Measurements from ENCODE around the gene SLC25A13.
"Not testable (repeated sequence)": the region's sequence is repeated elsewhere in the genome, so short reads cannot be mapped to it uniquely, and the experiment has no call there.

The SLC25A13 gene

DNA sequence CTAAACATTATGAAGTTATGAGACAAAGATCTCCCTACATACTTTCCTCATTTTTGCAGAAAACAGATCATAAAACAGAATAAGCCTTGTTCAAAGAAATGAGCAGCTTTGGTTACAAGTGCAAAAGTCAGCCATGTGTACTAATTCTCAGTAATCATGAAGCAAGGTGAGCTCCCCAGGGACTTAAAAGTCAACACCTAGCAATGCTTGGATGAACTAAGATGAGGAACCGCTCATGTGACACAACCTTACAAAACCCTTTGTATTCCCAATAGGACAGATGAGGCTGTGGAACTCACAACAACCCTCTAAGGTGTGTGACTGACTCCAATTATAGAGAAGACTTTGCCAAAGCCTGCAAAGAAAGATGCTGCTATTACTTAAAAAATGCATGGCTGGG is 154.5 kb downstream of the SLC25A13 start:
- DNase-seq (ENCODE audit: low read depth in 1 of 2, low spot score in 1 of 2) = no peak

DNA sequence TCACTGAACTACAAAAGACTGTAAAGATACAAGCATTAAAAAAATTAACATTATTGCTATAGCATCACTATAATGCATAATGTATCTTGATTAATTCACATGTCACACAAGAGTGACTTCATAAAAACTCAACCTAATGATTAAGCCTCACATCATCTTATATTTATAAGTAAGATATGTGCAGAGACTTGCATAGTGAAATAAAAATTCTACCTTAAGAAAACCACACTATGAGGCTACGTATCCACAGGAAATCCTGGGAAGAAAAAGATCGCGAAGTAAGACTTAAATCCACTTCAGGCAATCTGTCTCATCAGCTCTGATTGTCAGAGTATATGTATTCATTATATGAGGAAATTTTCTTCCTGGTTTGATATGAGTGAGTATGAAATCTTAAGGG is 160.0 kb downstream of the SLC25A13 start:
- no peak for DNase-seq (ENCODE audit: low read depth in 1 of 2, low spot score in 1 of 2)

DNA sequence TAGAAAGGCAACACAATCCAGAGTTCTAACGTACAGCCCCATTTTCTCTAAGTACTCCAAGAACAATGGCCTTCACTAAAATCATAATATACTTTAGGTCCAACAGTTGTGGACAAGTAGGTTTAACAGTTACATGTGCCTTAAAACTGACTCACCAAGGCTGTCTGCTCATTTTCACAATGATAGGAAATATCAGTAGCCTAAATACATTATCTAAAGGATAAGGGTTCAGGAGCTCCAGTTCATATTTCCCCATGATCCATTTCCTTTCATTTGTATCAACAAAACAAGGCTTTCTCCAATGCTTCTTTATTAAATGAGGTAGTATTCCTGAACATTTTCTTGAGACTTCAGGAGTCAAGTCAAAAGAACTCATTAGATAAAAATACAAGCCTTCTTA is 164.0 kb downstream of the SLC25A13 start:
- no peak for DNase-seq (ENCODE audit: low read depth in 1 of 2, low spot score in 1 of 2)

GRCh38 chr7:96154506-96154905 is 167.4 kb downstream of the SLC25A13 start:
- not testable (repeated sequence) for DNase-seq (ENCODE audit: low read depth in 1 of 2, low spot score in 1 of 2)

GRCh38 chr7:96152706-96153105 is 169.2 kb downstream of the SLC25A13 start:
- no peak for DNase-seq (ENCODE audit: low read depth in 1 of 2, low spot score in 1 of 2)

DNA sequence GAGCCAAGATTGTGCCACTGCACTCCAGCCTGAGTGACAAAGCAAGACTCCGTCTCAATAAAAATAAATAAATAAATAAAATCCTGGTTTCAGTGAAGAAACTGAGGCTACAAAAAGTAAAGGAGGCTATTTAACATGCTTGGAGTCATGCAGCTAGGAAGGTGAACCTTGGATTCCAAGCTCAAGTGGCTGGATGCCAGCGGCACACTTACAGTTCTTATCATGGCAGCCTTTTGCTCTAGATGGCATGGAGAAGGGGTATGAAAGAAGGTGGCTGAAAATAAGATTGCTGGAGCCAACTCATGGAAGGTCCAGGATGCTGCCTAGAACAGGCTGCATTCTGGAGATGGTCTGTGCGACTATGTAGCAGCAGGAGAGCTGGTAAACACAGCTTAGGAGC is 170.0 kb downstream of the SLC25A13 start:
- DNase-seq (ENCODE audit: low read depth in 1 of 2, low spot score in 1 of 2) = no peak

DNA sequence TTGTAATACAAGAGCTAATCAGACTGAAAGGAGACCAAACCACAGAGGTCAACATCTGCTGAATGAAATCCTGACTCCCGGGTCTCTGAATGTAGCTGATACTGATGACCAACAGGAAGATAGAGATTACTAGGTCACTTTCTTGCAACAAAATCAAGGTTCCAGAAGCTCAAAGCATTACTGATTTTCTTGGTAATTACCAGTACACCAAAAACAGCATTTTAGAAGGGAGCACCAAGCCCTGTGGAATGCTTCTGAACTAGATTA is 177.7 kb downstream of the SLC25A13 start:
- DNase-seq (ENCODE audit: low read depth in 1 of 2, low spot score in 1 of 2) = no peak

- no peak for DNase-seq (ENCODE audit: low read depth in 1 of 2, low spot score in 1 of 2)
Measured at GRCh38 chr7:96143495-96144259, 178.2 kb downstream of the SLC25A13 start.

DNA sequence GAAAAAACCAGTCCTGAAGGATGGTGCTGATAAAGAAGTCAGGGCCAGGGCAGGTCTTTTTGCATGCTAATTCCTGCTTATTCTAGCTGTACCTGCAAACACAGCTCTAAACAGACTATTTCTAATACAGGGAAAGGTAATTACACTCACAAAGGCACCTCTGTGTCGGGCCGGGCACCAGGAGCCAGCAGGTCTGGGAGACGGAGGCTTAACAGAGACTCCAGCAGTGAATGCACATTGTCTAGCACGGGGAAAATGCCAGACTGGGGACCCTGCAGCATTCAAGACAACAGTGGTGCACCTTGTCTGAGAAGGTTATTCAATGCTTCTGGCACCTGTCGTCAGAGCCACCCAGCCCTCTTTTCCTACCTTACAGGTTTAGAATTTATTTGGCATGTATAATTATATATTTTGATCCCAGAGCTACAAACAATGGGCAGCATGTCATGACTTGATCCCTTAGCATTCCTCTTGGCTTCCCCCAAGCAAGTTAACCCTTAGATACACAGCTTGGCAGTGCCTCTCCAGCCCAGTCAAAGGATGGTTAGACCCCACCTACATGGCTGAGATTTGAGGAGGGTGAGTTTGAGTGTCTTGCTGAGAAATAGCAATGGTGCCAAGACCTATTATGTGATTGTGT is 185.2 kb downstream of the SLC25A13 start:
- DNase-seq (ENCODE audit: low read depth in 1 of 2, low spot score in 1 of 2) = no peak

DNA sequence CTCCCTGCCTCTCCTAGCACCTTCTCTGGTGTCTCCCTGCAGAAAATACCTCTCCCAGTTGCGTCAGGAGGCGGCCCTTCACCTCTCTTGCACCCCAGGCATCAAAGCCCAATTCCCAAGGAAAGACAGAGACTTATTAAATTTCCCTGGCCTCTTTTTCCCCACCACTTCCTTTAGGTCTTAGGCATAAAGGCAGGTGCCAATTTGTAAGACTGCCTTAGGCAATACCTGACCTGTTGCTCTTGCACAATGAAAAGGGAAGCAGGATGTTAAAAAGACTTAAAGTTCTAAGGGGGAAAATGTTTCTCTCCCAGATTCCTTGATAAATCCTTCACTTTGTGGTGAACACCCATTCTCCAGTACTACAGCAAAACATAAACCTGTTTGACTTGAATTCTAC is 186.7 kb downstream of the SLC25A13 start:
- no peak for DNase-seq (ENCODE audit: low read depth in 1 of 2, low spot score in 1 of 2)

DNA sequence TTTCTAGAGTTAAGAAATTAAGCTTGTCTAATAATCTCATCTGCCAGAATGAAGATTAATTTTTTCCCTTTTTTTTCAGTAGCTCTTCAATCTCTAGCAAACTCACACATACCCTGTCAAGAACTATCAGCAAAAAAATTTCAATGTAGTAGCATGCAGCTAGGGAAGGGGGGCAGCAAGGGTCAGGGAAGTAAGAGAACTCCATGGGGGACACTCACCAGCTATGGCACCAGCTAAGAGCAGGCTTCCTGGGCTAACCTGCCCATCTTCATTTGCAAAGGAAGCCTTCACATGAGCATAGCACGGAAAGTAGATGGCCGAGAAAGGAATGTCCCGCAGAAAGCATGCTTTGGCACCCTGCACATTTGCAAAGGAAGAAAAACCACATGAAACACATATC is 190.4 kb downstream of the SLC25A13 start:
- no peak for DNase-seq (ENCODE audit: low read depth in 1 of 2, low spot score in 1 of 2)

DNA sequence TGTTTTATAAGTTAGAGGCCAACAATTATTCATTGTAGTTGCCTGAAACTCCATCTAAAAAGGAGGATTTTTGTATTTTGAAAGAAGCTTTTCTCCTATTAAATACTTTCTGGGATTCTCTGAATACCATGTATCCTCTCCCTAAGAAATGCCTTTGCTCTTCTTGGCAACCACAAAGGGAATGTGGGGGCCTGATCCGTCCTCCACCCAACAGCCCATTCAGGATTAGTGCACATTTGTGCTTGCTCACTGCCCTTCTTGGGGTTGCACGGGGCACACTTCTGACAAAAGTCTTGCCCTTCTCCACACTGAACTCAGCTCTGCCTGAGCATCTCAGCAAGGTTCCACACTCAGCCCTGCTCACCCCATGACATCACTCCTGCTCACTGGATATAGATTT is 194.2 kb downstream of the SLC25A13 start:
- no peak for DNase-seq (ENCODE audit: low read depth in 1 of 2, low spot score in 1 of 2)

GRCh38 chr7:96126382-96126781 is 195.5 kb downstream of the SLC25A13 start:
- no peak for DNase-seq (ENCODE audit: low read depth in 1 of 2, low spot score in 1 of 2)

DNA sequence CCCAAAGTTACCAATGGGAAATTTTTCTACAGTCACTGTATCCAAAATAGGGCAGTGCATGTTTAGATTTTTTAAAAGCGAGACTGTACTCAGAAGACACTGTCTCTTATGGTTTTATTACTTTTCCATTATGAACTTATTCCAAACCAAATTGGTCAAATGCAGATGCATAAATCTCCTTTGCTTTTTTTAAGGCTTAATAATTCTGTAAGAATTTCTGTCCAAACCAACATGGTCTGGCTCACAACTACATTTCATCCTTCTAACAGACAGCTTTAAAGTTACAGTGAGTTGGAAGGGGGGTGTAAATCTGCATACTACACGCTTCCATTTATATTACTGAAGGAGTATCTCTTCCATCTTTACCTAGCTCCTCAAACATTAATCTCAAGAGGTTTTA is 199.2 kb downstream of the SLC25A13 start:
- no peak for DNase-seq (ENCODE audit: low read depth in 1 of 2, low spot score in 1 of 2)

- DNase-seq (ENCODE audit: low read depth in 1 of 2, low spot score in 1 of 2) = no peak
Measured at GRCh38 chr7:96121752-96122151, 200.1 kb downstream of the SLC25A13 start.

DNA sequence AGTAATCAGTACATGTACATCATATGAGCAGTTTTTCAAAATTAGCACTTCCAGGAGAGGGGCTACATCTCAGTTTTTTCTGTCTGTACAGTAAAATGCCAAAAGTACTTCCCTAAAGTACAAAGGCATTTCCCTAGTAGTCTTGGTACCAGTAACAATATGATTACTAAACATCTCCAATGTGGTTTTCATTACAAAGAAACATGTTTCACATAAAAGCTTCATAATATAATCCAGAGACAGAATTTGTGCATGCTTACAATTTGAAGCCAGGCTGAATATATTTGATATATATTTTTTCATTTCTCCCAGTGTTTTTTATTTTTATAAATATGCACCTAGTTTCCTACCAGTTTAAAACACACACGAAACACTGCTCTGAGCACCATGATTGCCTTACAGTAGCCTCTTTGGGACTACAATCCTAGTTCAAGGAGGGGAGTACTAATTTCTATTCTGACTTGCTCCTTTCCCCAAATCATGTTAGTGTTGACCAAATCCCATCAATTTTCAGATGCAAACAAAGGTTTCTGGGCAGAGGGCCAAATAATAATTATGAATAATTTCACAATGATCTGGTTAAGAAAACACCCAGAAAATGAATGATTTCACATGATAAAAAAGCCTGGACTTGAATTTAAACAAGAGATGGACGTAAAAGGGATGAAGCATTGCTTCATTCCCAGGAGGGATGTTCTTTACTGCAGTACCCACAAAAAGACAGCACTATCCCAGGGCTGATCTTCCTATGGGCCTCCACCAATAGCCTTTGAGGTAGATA is 201.3 kb downstream of the SLC25A13 start:
- no peak for DNase-seq (ENCODE audit: low read depth in 1 of 2, low spot score in 1 of 2)

DNA sequence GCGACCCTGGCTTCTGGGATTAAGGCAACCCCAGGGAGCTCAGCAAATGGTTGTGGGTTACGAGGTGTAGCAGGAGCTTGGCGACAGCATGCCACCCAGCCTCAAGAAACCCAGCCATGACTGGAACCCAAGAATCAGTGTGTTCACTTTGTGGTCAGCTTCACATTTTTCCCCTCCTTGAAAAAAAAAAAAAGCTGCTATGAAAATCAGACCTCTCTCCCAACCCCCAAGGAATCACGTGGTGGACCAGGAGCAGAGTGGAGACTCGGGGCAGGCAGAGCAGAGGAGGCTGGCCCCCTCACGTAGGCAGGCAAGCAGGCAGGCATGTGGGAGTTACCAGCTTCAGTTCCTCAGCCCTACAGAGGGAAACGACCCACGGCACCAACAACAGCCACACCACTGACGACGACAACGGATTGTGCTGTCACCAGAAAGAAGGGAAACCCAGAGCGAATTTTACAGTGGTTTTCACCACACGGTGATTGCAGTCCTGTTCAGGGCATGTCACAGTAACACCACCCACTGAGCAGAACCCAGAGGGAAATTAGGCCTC is 203.4 kb downstream of the SLC25A13 start:
- no peak for DNase-seq (ENCODE audit: low read depth in 1 of 2, low spot score in 1 of 2)

- no peak for DNase-seq (ENCODE audit: low read depth in 1 of 2, low spot score in 1 of 2)
Measured at GRCh38 chr7:96116173-96116572, 205.7 kb downstream of the SLC25A13 start.

GRCh38 chr7:96114190-96114589 is 207.7 kb downstream of the SLC25A13 start:
- DNase-seq (ENCODE audit: low read depth in 1 of 2, low spot score in 1 of 2) = no peak

DNA sequence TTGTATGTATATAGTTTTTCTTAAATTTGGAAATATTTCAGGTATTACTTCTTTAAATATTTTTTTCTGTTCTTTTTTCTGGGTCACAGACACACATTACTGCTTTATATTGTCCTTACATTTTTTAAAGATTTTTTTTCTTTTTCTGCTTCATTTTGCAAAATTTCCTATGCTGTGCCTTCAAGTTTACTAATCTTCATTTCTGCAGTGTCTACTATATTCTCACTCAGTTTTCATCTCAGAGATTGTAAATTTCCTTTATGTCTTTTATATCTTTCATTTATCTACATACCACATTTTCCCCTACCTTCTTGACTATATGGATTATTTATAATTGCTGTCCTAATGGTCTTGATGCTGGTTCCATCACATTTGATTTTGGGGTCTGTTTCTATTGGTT is 210.5 kb downstream of the SLC25A13 start:
- no peak for DNase-seq (ENCODE audit: low read depth in 1 of 2, low spot score in 1 of 2)

DNA sequence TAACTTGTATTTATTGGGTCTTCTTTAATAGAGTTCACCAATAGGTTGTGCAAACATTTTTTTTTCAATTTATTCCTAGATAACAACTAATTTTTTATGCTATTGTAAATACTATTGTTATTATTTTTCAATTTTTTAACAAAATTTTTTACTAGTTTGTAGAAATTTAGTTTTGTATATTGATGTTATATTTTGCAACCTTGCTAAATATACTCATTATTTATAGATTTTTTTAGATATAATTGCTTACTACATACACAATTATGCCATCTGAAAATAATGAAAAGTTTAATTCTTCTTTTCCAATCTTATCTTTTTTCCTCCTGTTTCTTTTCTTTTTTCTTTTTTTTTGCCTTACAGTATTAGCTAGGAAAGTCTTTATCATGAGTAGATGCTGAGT is 216.9 kb downstream of the SLC25A13 start:
- no peak for DNase-seq (ENCODE audit: low read depth in 1 of 2, low spot score in 1 of 2)
